ENCODE data around the gene KCNH2.
"Not testable (repeated sequence)": the region's sequence is repeated elsewhere in the genome, so short reads cannot be mapped to it uniquely, and the experiment has no call there.

Gene KCNH2

GRCh38 chr7:150914196-150914595 lies 63.9 kb downstream of the KCNH2 start:
- no peaks in the 10 kb centered on the region for H3K9me3 Mint-ChIP-seq
- H3K4me1 Mint-ChIP-seq: peaks cover 5% of the 10 kb centered on the region
- H3K27ac Mint-ChIP-seq: no peak overlapping the region
- no peak overlapping the region for H3K4me3 Mint-ChIP-seq
- no peaks in the 10 kb centered on the region for H3K27me3 Mint-ChIP-seq
- H3K36me3 Mint-ChIP-seq: no peaks in the 10 kb centered on the region

GRCh38 chr7:150912427-150912826 lies 65.7 kb downstream of the KCNH2 start:
- no peaks in the 10 kb centered on the region for H3K36me3 Mint-ChIP-seq
- H3K4me3 Mint-ChIP-seq: no peak overlapping the region
- H3K27ac Mint-ChIP-seq: no peak overlapping the region
- peaks cover 9% of the 10 kb centered on the region for H3K4me1 Mint-ChIP-seq
- H3K27me3 Mint-ChIP-seq: no peaks in the 10 kb centered on the region
- no peaks in the 10 kb centered on the region for H3K9me3 Mint-ChIP-seq

GRCh38 chr7:150911590-150912267 lies 66.4 kb downstream of the KCNH2 start:
- Mint-ChIP-seq H3K36me3 (peaks cover 1% of the 10 kb centered on the region), H3K27ac (no peak overlapping the region), H3K4me1 (peaks cover 9% of the 10 kb centered on the region), H3K4me3 (no peak overlapping the region), H3K9me3 (no peaks in the 10 kb centered on the region), H3K27me3 (no peaks in the 10 kb centered on the region)

- Mint-ChIP-seq H3K4me3 (no peak overlapping the region), H3K27ac (no peak overlapping the region), H3K36me3 (peaks cover 1% of the 10 kb centered on the region), H3K9me3 (no peaks in the 10 kb centered on the region), H3K4me1 (peaks cover 9% of the 10 kb centered on the region), H3K27me3 (no peaks in the 10 kb centered on the region)
Observed at GRCh38 chr7:150910996-150911422, 67.1 kb downstream of the KCNH2 start.

- H3K27me3 Mint-ChIP-seq, H3K36me3 Mint-ChIP-seq, H3K4me3 Mint-ChIP-seq, H3K27ac Mint-ChIP-seq, H3K9me3 Mint-ChIP-seq, H3K4me1 Mint-ChIP-seq: not testable (repeated sequence)
Observed at GRCh38 chr7:150910305-150910995, 67.7 kb downstream of the KCNH2 start.

GRCh38 chr7:150909200-150909995 lies 68.7 kb downstream of the KCNH2 start:
- H3K4me1 Mint-ChIP-seq: peaks cover 9% of the 10 kb centered on the region

GRCh38 chr7:150908173-150908572 lies 69.9 kb downstream of the KCNH2 start:
- peaks cover 9% of the 10 kb centered on the region for H3K4me1 Mint-ChIP-seq
- no peaks in the 10 kb centered on the region for H3K9me3 Mint-ChIP-seq
- H3K36me3 Mint-ChIP-seq: peaks cover 1% of the 10 kb centered on the region
- H3K4me3 Mint-ChIP-seq: no peak overlapping the region
- H3K27me3 Mint-ChIP-seq: peaks cover 7% of the 10 kb centered on the region
- H3K27ac Mint-ChIP-seq: no peak overlapping the region

More at GRCh38 chr7:150909200-150909995, 68.7 kb downstream of the KCNH2 start:
- Mint-ChIP-seq H3K4me3 (peak overlapping the region; percentile 23), H3K27me3 (peaks cover 2% of the 10 kb centered on the region), H3K27ac (peak overlapping the region; percentile 9), H3K36me3 (peaks cover 1% of the 10 kb centered on the region), H3K9me3 (no peaks in the 10 kb centered on the region)

GRCh38 chr7:150904011-150904909 lies 73.9 kb downstream of the KCNH2 start:
- Mint-ChIP-seq H3K4me1 (peaks cover 5% of the 10 kb centered on the region), H3K4me3 (no peak overlapping the region), H3K27me3 (peaks cover 17% of the 10 kb centered on the region), H3K36me3 (peaks cover 1% of the 10 kb centered on the region), H3K27ac (no peak overlapping the region), H3K9me3 (no peaks in the 10 kb centered on the region)

- no peak overlapping the region for H3K27ac Mint-ChIP-seq
- peaks cover 1% of the 10 kb centered on the region for H3K36me3 Mint-ChIP-seq
- peaks cover 4% of the 10 kb centered on the region for H3K4me1 Mint-ChIP-seq
- H3K4me3 Mint-ChIP-seq: no peak overlapping the region
- H3K9me3 Mint-ChIP-seq: no peaks in the 10 kb centered on the region
- peaks cover 19% of the 10 kb centered on the region for H3K27me3 Mint-ChIP-seq
Observed at GRCh38 chr7:150903606-150904005, 74.5 kb downstream of the KCNH2 start.

GRCh38 chr7:150902078-150903033 lies 75.8 kb downstream of the KCNH2 start:
- Mint-ChIP-seq H3K27ac (no peak overlapping the region), H3K9me3 (no peaks in the 10 kb centered on the region), H3K4me3 (no peak overlapping the region), H3K4me1 (peaks cover 8% of the 10 kb centered on the region), H3K27me3 (peaks cover 24% of the 10 kb centered on the region), H3K36me3 (peaks cover 1% of the 10 kb centered on the region)

GRCh38 chr7:150901160-150902035 lies 76.7 kb downstream of the KCNH2 start:
- H3K4me3 Mint-ChIP-seq: no peak overlapping the region
- H3K4me1 Mint-ChIP-seq: peaks cover 8% of the 10 kb centered on the region
- no peaks in the 10 kb centered on the region for H3K36me3 Mint-ChIP-seq
- no peak overlapping the region for H3K27ac Mint-ChIP-seq
- H3K9me3 Mint-ChIP-seq: no peaks in the 10 kb centered on the region
- peaks cover 28% of the 10 kb centered on the region for H3K27me3 Mint-ChIP-seq

- no peak overlapping the region for H3K4me3 Mint-ChIP-seq
- peaks cover 8% of the 10 kb centered on the region for H3K4me1 Mint-ChIP-seq
- no peak overlapping the region for H3K27ac Mint-ChIP-seq
- H3K9me3 Mint-ChIP-seq: no peaks in the 10 kb centered on the region
- no peaks in the 10 kb centered on the region for H3K36me3 Mint-ChIP-seq
- H3K27me3 Mint-ChIP-seq: peaks cover 31% of the 10 kb centered on the region
Observed at GRCh38 chr7:150900675-150901074, 77.4 kb downstream of the KCNH2 start.

- Mint-ChIP-seq H3K27me3 (peaks cover 31% of the 10 kb centered on the region), H3K9me3 (no peaks in the 10 kb centered on the region), H3K27ac (no peak overlapping the region), H3K36me3 (peaks cover 2% of the 10 kb centered on the region), H3K4me1 (peaks cover 8% of the 10 kb centered on the region), H3K4me3 (no peak overlapping the region)
Observed at GRCh38 chr7:150898475-150899011, 79.6 kb downstream of the KCNH2 start.
